Panc1 (cell line): ENCODE results near the gene DGKD. TPM values are rescaled to one million over a fixed set of nuclear protein-coding genes. Genes with fewer than 3 reads are reported as not detected.

ENCODE experiments used
- ATAC-seq: fragments of 200-7000 bp; cut with Tn5 transposase; 2 replicates; pipeline ENCODE4 v1.9.1; 2020; ENCODE audit warnings: mild to moderate bottlenecking, moderate library complexity
- BruUV-seq: library from RNA; stranded (reverse); fragments of 400-500 nt; replicated peaks from 2 replicates; lab custom pipeline; 2021; lab: Mats Ljungman, UMichigan
- CTCF ChIA-PET: fragments of 300-600 bp; sonication (Branson Sonifier 250); formaldehyde crosslinking; loops from one replicate; lab custom pipeline; 2022; ENCODE audit warnings: antibody characterized with exemption; lab: Charles Lee
- POLR2A ChIA-PET: fragments of 300-600 bp; sonication (Branson Sonifier 250); formaldehyde crosslinking; loops from one replicate; lab custom pipeline; 2022; ENCODE audit warnings: antibody characterized with exemption; lab: Charles Lee
- DNase-seq: peaks from one replicate; pipeline ENCODE4 v3.0.0-alpha.2; 2010; ENCODE audit warnings: low read depth, low spot score
- H3K27ac ChIP-seq: 2 replicates; pipeline ENCODE4 v1.5.1; 2011; ENCODE audit warnings: mild to moderate bottlenecking, low read length, inconsistent platforms
- H3K27me3 ChIP-seq: fragments of 200-500 bp; sonication (Bioruptor generic); 2 replicates; pipeline ENCODE4 v1.6.0; 2014; ENCODE audit warnings: low read length, inconsistent platforms; ENCODE audit not compliant: control insufficient read depth, insufficient read depth
- H3K36me3 ChIP-seq: fragments of 200-500 bp; sonication (Bioruptor generic); 2 replicates; pipeline ENCODE4 v1.5.1; 2014; ENCODE audit warnings: inconsistent platforms, mild to moderate bottlenecking, low read length, moderate library complexity; ENCODE audit not compliant: control insufficient read depth, insufficient read depth
- H3K4me1 ChIP-seq: 2 replicates; pipeline ENCODE4 v1.5.1; 2011; ENCODE audit warnings: inconsistent platforms, mild to moderate bottlenecking, low read length, moderate library complexity; ENCODE audit not compliant: control insufficient read depth, insufficient read depth
- H3K4me3 ChIP-seq, 2 experiments: 2 replicates each; pipeline ENCODE4 v1.5.1; 2011 to 2012; ENCODE audit warnings: low read depth in 2 of 2, low read length in 2 of 2, mild to moderate bottlenecking in 2 of 2, inconsistent platforms in 1 of 2, moderate library complexity in 1 of 2
- H3K9me3 ChIP-seq: fragments of 200-500 bp; sonication (Bioruptor generic); 2 replicates; pipeline ENCODE4 v1.5.1; 2014; ENCODE audit warnings: low read depth, mild to moderate bottlenecking, inconsistent platforms, low read length, moderate library complexity; ENCODE audit not compliant: control insufficient read depth, insufficient read depth
- POLR2AphosphoS5 ChIP-seq: IDR thresholded peaks from 2 replicates; pipeline ENCODE4 v1.6.1; 2012; ENCODE audit warnings: mild to moderate bottlenecking, low read depth, low read length, moderate library complexity
- SIN3A ChIP-seq: IDR thresholded peaks from 2 replicates; pipeline ENCODE4 v1.6.1; 2012; ENCODE audit warnings: low read depth, mild to moderate bottlenecking, low read length, moderate library complexity, borderline replicate concordance; ENCODE audit not compliant: insufficient read depth
- TCF7L2 ChIP-seq: IDR thresholded peaks from 2 replicates; pipeline ENCODE4 v1.6.1; 2011; ENCODE audit warnings: mild to moderate bottlenecking, low read depth, low read length, inconsistent platforms
- in situ Hi-C: cut with HindIII; loops from 2 replicates; pipeline ENCODE4 v1.10.0; 2016; ENCODE audit warnings: low sequenced_read_pairs, low pct_unique_long_range_greater_than_20kb
- intact Hi-C: fragments of 100-400 bp; cut with micrococcal nuclease; formaldehyde crosslinking; loops from one replicate; pipeline ENCODE4 v1.10.0; 2022; ENCODE audit not compliant: unreplicated experiment
- total RNA-seq: library from RNA; stranded (reverse); gene quantifications from one replicate; pipeline ENCODE4 v1.2.1, GENCODE V29; 2021; ENCODE audit not compliant: unreplicated experiment
- TF ChIP-seq, protein P1 (sequence below), 2 experiments: IDR thresholded peaks; 2 replicates each; pipeline ENCODE4 v1.6.1; 2011 to 2012; ENCODE audit warnings: low read depth in 2 of 2, control low read depth in 1 of 2, low read length in 1 of 2, mild to moderate bottlenecking in 1 of 2, moderate library complexity in 1 of 2; ENCODE audit not compliant: insufficient read depth in 1 of 2
- TF ChIP-seq, protein P2 (sequence below): fragments of 450-650 bp; IDR thresholded peaks from 2 replicates; pipeline ENCODE4 v1.5.1; 2017; ENCODE audit warnings: mild to moderate bottlenecking

The DGKD gene
- total RNA-seq, 1 experiment from 2014 or later = 89.0 TPM

DNA sequence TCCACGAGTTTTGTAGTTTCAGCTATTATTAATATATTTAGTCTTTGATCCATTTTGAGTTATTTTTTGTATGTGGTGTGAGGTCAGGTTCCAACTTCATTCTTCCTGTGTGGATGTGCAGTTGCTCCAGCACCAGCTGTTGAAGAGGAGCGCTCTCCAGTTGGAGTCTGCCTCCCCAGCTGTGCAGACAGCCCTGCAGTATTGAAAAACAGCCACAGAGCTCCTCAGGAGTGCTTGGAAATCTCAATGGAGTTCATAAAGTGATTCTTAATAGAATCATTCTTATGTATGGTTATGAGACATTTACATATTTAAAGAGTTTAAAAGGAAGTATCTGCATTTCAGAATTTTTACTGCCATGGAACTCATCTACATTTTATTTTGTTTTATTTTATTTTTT lies 17.3 kb downstream of the DGKD start:
- no TSS peak for BruUV-seq
- H3K9me3 ChIP-seq = no peaks in the 10 kb centered on the region
- DNase-seq (no peak), ATAC-seq (no peak)
- in situ Hi-C loops (no loop called here), intact Hi-C loops (no loop called here)
- ChIA-PET CTCF (no interaction called here), POLR2A (no interaction called here)
- no peak overlapping the region for H3K27ac ChIP-seq
- H3K4me1 ChIP-seq = peaks cover 12% of the 10 kb centered on the region; the same call in 1 of the 2 replicates
- TF ChIP-seq, protein P1, sequence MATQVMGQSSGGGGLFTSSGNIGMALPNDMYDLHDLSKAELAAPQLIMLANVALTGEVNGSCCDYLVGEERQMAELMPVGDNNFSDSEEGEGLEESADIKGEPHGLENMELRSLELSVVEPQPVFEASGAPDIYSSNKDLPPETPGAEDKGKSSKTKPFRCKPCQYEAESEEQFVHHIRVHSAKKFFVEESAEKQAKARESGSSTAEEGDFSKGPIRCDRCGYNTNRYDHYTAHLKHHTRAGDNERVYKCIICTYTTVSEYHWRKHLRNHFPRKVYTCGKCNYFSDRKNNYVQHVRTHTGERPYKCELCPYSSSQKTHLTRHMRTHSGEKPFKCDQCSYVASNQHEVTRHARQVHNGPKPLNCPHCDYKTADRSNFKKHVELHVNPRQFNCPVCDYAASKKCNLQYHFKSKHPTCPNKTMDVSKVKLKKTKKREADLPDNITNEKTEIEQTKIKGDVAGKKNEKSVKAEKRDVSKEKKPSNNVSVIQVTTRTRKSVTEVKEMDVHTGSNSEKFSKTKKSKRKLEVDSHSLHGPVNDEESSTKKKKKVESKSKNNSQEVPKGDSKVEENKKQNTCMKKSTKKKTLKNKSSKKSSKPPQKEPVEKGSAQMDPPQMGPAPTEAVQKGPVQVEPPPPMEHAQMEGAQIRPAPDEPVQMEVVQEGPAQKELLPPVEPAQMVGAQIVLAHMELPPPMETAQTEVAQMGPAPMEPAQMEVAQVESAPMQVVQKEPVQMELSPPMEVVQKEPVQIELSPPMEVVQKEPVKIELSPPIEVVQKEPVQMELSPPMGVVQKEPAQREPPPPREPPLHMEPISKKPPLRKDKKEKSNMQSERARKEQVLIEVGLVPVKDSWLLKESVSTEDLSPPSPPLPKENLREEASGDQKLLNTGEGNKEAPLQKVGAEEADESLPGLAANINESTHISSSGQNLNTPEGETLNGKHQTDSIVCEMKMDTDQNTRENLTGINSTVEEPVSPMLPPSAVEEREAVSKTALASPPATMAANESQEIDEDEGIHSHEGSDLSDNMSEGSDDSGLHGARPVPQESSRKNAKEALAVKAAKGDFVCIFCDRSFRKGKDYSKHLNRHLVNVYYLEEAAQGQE (IDR thresholded peaks at IDR 0.05; ENCODE audit: insufficient read depth in 1 of 2, low read depth in 2 of 2, low read length in 1 of 2) = no peak
- TF ChIP-seq, protein P2, sequence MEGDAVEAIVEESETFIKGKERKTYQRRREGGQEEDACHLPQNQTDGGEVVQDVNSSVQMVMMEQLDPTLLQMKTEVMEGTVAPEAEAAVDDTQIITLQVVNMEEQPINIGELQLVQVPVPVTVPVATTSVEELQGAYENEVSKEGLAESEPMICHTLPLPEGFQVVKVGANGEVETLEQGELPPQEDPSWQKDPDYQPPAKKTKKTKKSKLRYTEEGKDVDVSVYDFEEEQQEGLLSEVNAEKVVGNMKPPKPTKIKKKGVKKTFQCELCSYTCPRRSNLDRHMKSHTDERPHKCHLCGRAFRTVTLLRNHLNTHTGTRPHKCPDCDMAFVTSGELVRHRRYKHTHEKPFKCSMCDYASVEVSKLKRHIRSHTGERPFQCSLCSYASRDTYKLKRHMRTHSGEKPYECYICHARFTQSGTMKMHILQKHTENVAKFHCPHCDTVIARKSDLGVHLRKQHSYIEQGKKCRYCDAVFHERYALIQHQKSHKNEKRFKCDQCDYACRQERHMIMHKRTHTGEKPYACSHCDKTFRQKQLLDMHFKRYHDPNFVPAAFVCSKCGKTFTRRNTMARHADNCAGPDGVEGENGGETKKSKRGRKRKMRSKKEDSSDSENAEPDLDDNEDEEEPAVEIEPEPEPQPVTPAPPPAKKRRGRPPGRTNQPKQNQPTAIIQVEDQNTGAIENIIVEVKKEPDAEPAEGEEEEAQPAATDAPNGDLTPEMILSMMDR = no peak
- TF ChIP-seq POLR2AphosphoS5 = no peak
- no peak for TF ChIP-seq TCF7L2
- no peak for TF ChIP-seq SIN3A
- no peaks in the 10 kb centered on the region for H3K36me3 ChIP-seq
- H3K27me3 ChIP-seq = no peaks in the 10 kb centered on the region
- H3K4me3 ChIP-seq = no peak overlapping the region

DNA sequence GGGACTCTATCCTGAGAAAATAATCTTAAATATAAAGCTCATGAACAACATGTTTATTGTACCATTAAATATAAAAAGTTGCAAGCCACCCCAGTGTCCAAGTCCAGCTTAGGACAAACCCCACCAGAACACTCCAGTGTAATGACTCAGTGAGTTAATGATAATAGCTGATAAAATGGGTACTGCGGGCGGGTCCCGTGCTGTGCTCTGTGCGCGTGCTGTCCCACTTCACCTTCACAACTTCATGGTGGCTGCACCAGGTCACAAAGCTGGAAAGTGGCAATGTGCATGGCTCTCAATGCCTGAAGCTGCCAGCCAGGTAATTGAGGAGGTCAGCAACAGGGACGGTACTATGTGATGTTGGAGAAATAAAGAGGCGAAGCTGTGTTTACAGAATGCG lies 18.6 kb downstream of the DGKD start:
- no peaks in the 10 kb centered on the region for H3K27me3 ChIP-seq
- peaks cover 12% of the 10 kb centered on the region; the same call in 1 of the 2 replicates for H3K4me1 ChIP-seq
- ChIA-PET CTCF (no interaction called here), POLR2A (no interaction called here)
- in situ Hi-C loops (no loop called here), intact Hi-C loops (no loop called here)
- H3K9me3 ChIP-seq = no peaks in the 10 kb centered on the region
- DNase-seq (no peak), ATAC-seq (no peak)
- BruUV-seq = no TSS peak
- H3K27ac ChIP-seq = no peak overlapping the region
- TF ChIP-seq TCF7L2 (no peak), POLR2AphosphoS5 (no peak), SIN3A (no peak)
- TF ChIP-seq, protein P1 (IDR thresholded peaks at IDR 0.05; ENCODE audit: insufficient read depth in 1 of 2, low read depth in 2 of 2, low read length in 1 of 2) = no peak
- TF ChIP-seq, protein P2 = no peak
- no peak overlapping the region for H3K4me3 ChIP-seq
- no peaks in the 10 kb centered on the region for H3K36me3 ChIP-seq
